Activated CD8-positive, alpha-beta memory T cell treated with anti-CD3 and anti-CD28 coated beads, Interleukin-2, amount 10 ng/mL, durations not matched to agents 7 days and 5 days (primary cell): Measurements from ENCODE around the gene LRMDA. TPM values are rescaled to one million over a fixed set of nuclear protein-coding genes. Genes with fewer than 3 reads are reported as not detected.
"Not testable (repeated sequence)": the region's sequence is repeated elsewhere in the genome, so short reads cannot be mapped to it uniquely, and the experiment has no call there.

Experiments used
- ATAC-seq: fragments of 150-1000 bp; cut with Tn5 transposase; one replicate; pipeline ENCODE4 v1.10.0; 2021; ENCODE audit warnings: moderate library complexity
- CTCF ChIA-PET: fragments of 350-600 bp; sonication (Branson Sonifier 250); formaldehyde crosslinking; loops from one replicate; lab custom pipeline; 2021; ENCODE audit warnings: antibody characterized with exemption; lab: Charles Lee
- DNase-seq: peaks from one replicate; pipeline ENCODE4 v3.0.0-alpha.2; 2020
- H3K27ac Mint-ChIP-seq: one replicate; pipeline ENCODE4 v1.8.0; 2021; ENCODE audit warnings: mild to moderate bottlenecking, mixed read lengths
- H3K27me3 Mint-ChIP-seq: one replicate; pipeline ENCODE4 v1.8.0; 2021; ENCODE audit warnings: mixed read lengths
- H3K36me3 Mint-ChIP-seq: one replicate; pipeline ENCODE4 v1.8.0; 2021; ENCODE audit warnings: mild to moderate bottlenecking, mixed read lengths
- H3K4me1 Mint-ChIP-seq: one replicate; pipeline ENCODE4 v1.8.0; 2021; ENCODE audit warnings: mixed read lengths
- H3K4me3 Mint-ChIP-seq: one replicate; pipeline ENCODE4 v1.8.0; 2021; ENCODE audit warnings: mild to moderate bottlenecking, moderate library complexity, mixed read lengths
- H3K9me3 Mint-ChIP-seq: one replicate; pipeline ENCODE4 v1.8.0; 2022; ENCODE audit warnings: low read depth, mixed read lengths
- total RNA-seq, 2 experiments: library from RNA; stranded (reverse); gene quantifications; one replicate each; pipeline ENCODE4 v1.2.3, GENCODE V29; 2021

LRMDA gene
- total RNA-seq, 2 experiments from 2014 or later, result not detected

DNA sequence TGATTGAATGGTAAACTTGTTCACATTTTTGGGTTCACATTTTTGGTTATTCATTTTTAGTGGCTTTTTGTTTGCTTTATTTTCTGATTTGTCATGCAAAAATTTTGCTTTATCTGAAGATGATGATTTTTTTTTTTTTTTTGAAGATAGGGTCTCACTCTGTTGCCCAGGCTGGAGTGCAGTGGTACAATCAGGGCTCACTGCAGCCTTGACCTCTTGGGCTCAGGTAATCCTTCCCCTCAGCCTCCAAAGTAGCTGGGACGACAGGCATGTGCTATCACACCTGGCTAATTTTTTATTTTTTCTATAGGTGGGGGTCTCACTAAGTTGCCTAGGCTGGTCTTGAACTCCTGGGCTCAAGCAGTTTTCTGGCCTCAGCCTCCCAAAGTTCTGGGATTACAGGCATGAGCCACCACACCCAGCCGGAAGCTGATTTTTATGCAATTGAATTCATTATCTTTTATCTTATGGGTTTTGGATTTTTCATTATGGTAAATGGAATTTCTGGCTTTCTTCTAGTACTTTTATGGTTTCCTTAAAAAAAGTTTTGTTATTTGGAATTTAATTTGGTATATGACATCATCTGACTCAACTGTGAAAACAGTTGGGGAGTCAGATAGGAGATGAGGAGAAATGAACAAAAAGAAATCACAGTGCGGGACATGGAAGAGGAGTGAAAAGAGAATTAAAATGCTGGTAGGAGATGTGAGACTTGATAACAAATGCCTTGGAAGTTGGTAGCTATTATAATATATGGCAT is 158.7 kb downstream of the LRMDA start:
- Mint-ChIP-seq H3K36me3 (no peaks in the 10 kb centered on the region), H3K27ac (no peak overlapping the region), H3K9me3 (no peaks in the 10 kb centered on the region), H3K4me3 (no peak overlapping the region), H3K27me3 (no peaks in the 10 kb centered on the region), H3K4me1 (no peaks in the 10 kb centered on the region)
- DNase-seq (no peak), ATAC-seq (no peak)
- CTCF ChIA-PET, result no interaction called here

- ATAC-seq (no peak), DNase-seq (no peak)
- Mint-ChIP-seq H3K36me3 (no peaks in the 10 kb centered on the region), H3K27me3 (no peaks in the 10 kb centered on the region), H3K9me3 (no peaks in the 10 kb centered on the region), H3K4me3 (no peak overlapping the region), H3K4me1 (no peaks in the 10 kb centered on the region), H3K27ac (no peak overlapping the region)
- CTCF ChIA-PET, result no interaction called here
Measured at GRCh38 chr10:75592151-75592787, 160.8 kb downstream of the LRMDA start.

- Mint-ChIP-seq H3K9me3 (no peaks in the 10 kb centered on the region), H3K27me3 (no peaks in the 10 kb centered on the region), H3K4me1 (no peaks in the 10 kb centered on the region), H3K36me3 (no peaks in the 10 kb centered on the region), H3K27ac (no peak overlapping the region), H3K4me3 (no peak overlapping the region)
- CTCF ChIA-PET, result no interaction called here
- ATAC-seq (no peak), DNase-seq (no peak)
Measured at GRCh38 chr10:75592791-75593643, 161.6 kb downstream of the LRMDA start.

- H3K27me3 Mint-ChIP-seq, result no peaks in the 10 kb centered on the region
- H3K9me3 Mint-ChIP-seq, result no peaks in the 10 kb centered on the region
- no peak for ATAC-seq
- no peak overlapping the region for H3K4me3 Mint-ChIP-seq
- CTCF ChIA-PET, result no interaction called here
- H3K27ac Mint-ChIP-seq, result no peak overlapping the region
- no peaks in the 10 kb centered on the region for H3K36me3 Mint-ChIP-seq
- H3K4me1 Mint-ChIP-seq, result no peaks in the 10 kb centered on the region
- no peak for DNase-seq
Measured at GRCh38 chr10:75593692-75594556, 162.5 kb downstream of the LRMDA start.

DNA sequence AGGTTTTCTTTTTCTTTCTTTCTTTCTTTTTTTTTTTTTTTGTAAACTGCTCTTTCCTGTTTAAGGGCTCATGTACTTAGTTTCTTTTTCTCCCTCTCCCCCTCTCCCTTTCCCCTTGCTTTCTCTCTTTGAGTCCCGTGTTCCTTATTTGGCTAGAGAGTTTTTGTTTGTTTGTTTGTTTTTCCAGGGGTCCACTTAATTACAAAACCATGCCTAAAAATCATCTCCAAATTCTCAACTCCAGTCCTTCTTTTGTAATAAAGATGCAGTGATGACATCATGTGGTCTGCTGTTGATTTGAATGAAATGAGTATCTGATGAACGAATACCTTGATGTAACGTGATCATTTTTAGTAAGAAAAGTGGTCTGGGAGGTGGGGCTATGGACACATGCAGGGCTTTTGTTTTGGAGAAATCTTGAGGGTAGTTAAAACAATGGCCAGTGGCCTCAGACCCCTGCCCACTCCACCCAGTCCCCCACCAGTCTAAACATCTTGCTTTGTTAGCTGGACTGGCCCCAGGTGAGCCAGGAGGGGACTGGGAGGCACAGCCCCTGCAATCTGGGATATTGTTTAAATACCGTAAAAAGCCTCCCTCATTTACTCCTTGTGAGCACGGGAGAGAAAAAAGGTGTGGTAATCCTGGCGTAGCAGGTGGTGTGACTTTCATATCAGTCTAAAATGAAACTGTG is 165.7 kb downstream of the LRMDA start:
- Mint-ChIP-seq H3K36me3 (no peaks in the 10 kb centered on the region), H3K27me3 (no peaks in the 10 kb centered on the region), H3K4me1 (no peaks in the 10 kb centered on the region), H3K27ac (no peak overlapping the region), H3K4me3 (no peak overlapping the region), H3K9me3 (no peaks in the 10 kb centered on the region)
- DNase-seq, result no peak
- no peak for ATAC-seq
- CTCF ChIA-PET, result no interaction called here

DNA sequence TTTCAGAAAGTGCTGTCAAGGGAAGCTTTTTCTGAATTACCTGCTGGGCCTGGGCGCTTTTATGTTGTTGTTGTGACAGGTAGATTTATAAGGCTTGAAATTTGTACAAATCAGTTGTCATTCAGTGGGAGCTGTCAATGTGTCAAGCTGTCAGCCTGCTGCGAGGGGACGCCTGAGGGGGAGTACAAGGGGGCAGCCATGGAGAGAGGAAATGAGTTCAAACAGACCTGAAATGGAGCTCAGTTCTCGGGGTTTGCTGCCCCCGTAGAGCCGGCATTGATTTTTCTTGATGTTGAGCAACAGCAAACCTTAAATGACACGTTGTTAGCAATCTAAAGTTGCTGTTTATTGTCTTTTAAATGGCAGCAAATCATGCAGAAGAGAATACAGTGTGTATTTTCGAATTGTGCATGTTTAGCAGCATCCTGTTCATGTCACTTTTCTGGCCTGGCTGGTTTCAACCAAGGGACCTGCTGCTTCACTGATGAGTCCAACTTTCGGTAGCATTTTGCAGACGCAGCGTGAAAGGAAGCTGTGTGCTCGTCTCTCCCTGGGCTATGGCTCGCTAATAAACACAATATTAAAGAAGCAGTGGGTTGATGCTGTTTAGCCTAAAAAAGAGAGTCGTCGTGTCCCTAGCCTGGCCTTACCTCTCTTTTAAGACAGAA is 166.5 kb downstream of the LRMDA start:
- DNase-seq (no peak), ATAC-seq (no peak)
- no peaks in the 10 kb centered on the region for H3K27me3 Mint-ChIP-seq
- CTCF ChIA-PET, result no interaction called here
- H3K4me1 Mint-ChIP-seq, result no peaks in the 10 kb centered on the region
- no peak overlapping the region for H3K27ac Mint-ChIP-seq
- no peak overlapping the region for H3K4me3 Mint-ChIP-seq
- H3K9me3 Mint-ChIP-seq, result no peaks in the 10 kb centered on the region
- no peaks in the 10 kb centered on the region for H3K36me3 Mint-ChIP-seq

DNA sequence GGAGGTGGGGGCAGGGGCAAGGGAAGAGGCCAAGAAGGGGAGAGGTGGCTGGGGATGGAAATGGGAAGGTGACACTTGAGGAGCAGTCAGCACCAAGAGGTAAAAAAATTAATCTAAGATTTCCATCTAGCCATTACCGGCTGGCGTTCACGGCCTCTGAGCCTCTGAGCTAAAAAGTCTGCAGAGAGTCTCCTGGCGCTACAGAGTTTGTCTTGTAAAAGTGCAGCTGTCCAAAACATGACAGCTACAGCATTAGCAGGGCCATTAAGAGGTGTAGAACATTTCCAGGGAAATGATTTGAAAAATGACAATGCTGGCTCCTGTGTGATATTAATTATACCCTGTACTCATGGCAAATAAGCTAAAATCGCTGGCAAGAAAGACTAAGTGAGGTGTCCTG is 167.6 kb downstream of the LRMDA start:
- no peak for ATAC-seq
- Mint-ChIP-seq H3K27ac (no peak overlapping the region), H3K9me3 (no peaks in the 10 kb centered on the region), H3K4me3 (no peak overlapping the region), H3K27me3 (no peaks in the 10 kb centered on the region), H3K4me1 (no peaks in the 10 kb centered on the region), H3K36me3 (no peaks in the 10 kb centered on the region)
- CTCF ChIA-PET, result no interaction called here
- no peak for DNase-seq

DNA sequence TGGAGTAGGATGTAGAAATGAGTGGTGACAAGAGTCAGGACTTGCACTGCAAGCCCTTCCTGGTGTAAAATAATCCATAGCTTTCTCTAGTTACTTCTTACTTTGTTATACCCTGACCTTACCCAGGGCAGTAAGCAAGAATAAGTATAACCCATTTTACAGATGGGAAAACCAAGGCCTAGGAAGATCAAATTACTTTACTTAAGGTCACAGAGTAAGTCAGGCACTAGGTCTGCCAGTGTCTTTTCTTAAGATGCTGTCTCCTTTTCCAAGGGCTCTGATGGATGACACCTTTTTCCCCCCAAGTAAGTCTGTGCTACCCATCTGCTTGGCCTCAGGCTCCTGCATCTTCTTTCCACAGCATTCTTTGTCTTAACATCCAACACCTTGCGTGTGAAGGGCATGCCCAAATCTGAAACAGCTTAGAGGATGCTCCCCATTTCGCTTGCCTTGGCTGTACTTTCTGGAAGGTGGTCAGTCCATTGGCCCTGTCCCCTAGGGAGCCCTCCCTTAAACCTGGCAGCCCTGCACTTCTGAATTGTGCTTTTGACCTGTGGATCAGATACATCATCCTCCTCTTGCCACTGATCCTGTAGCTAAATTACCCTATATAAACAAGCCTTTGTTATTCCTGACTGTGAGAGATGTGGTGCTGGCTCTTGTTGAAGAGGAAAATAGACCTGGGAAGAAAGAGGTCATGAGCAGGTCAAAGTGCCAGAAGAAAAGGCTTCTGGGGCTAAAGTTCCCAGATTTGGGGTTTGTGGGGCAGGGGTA is 168.6 kb downstream of the LRMDA start:
- Mint-ChIP-seq H3K9me3 (no peaks in the 10 kb centered on the region), H3K4me1 (no peaks in the 10 kb centered on the region), H3K36me3 (no peaks in the 10 kb centered on the region), H3K27me3 (no peaks in the 10 kb centered on the region), H3K27ac (no peak overlapping the region), H3K4me3 (no peak overlapping the region)
- ATAC-seq, result no peak
- DNase-seq, result no peak
- CTCF ChIA-PET, result no interaction called here

GRCh38 chr10:75600833-75601232 is 169.4 kb downstream of the LRMDA start:
- Mint-ChIP-seq H3K4me3 (no peak overlapping the region), H3K4me1 (no peaks in the 10 kb centered on the region), H3K9me3 (no peaks in the 10 kb centered on the region), H3K27ac (no peak overlapping the region), H3K36me3 (no peaks in the 10 kb centered on the region), H3K27me3 (no peaks in the 10 kb centered on the region)
- DNase-seq (no peak), ATAC-seq (no peak)
- CTCF ChIA-PET, result no interaction called here

DNA sequence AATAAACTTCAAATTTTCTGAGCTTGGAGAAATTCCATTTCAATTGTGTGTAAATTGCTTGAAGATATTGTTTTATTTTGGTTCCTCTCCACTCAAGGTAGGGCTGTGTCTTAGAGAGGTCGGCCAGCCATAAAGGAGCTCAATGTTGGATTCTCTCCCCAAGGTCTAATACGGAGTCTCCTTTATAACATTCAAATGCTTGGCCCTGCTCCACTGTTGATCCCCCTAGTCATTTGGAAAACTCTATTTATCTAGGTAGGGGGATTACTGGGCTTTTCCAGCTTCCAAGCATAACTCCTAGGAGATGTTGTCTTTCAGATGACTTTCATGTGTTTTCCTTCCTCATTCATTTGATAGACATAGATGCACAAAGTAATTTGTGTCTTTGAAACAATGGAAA is 170.9 kb downstream of the LRMDA start:
- Mint-ChIP-seq H3K9me3 (no peaks in the 10 kb centered on the region), H3K36me3 (no peaks in the 10 kb centered on the region), H3K27me3 (no peaks in the 10 kb centered on the region), H3K27ac (no peak overlapping the region), H3K4me3 (no peak overlapping the region), H3K4me1 (no peaks in the 10 kb centered on the region)
- CTCF ChIA-PET, result no interaction called here
- ATAC-seq (no peak), DNase-seq (no peak)

DNA sequence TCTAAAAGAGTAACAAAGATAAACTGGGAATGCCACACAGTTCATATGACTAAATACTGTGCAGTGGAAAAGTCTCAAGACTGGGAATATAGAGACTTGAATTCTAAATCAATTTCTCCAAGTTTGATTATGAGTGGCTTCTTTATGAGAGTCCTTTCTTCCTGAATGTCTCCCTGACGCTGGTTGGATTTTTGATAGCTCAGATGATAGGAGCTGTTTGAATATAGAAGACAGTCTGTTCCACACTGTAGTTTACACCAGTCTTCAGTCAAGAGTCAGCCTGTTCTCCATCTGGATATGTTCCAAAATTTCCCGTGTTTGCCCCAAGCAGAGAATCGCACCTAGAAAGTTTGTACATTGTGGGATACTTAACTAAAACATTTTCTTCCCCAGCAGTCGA is 173.7 kb downstream of the LRMDA start:
- no peak for ATAC-seq
- Mint-ChIP-seq H3K9me3 (no peaks in the 10 kb centered on the region), H3K4me1 (no peaks in the 10 kb centered on the region), H3K27me3 (no peaks in the 10 kb centered on the region), H3K4me3 (no peak overlapping the region), H3K27ac (no peak overlapping the region), H3K36me3 (no peaks in the 10 kb centered on the region)
- no peak for DNase-seq
- CTCF ChIA-PET, result no interaction called here

- H3K4me3 Mint-ChIP-seq, H3K4me1 Mint-ChIP-seq, DNase-seq, H3K27ac Mint-ChIP-seq, H3K36me3 Mint-ChIP-seq, CTCF ChIA-PET, H3K9me3 Mint-ChIP-seq, ATAC-seq, H3K27me3 Mint-ChIP-seq: not testable (repeated sequence)
Measured at GRCh38 chr10:75605795-75606194, 174.4 kb downstream of the LRMDA start.
